Measurements from ENCODE around the gene RERE.

Gene RERE

GRCh38 chr1:8684590-8684989 is 132.8 kb downstream of the RERE start:
- no peak for DNase-seq

GRCh38 chr1:8682573-8682972 is 134.9 kb downstream of the RERE start:
- no peak for DNase-seq

DNA sequence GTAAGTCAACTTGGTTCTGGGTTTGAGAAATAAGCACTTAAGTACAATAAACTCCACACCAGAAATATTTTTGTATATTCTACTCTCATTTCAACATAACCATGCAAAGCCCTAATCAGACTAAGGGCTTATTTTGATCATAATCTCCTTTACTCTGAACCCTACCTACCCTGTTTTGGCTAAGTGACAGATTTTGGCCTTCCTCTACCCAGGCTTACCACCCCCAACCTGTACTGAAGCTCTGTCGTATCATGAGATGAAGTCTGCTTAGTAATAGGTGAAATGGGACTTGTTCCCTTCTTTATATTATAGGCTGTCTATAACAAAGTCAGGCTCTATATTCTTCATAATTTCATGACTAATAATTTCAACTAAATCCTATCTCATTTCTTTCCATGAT is 135.5 kb downstream of the RERE start:
- DNase-seq = no peak

DNA sequence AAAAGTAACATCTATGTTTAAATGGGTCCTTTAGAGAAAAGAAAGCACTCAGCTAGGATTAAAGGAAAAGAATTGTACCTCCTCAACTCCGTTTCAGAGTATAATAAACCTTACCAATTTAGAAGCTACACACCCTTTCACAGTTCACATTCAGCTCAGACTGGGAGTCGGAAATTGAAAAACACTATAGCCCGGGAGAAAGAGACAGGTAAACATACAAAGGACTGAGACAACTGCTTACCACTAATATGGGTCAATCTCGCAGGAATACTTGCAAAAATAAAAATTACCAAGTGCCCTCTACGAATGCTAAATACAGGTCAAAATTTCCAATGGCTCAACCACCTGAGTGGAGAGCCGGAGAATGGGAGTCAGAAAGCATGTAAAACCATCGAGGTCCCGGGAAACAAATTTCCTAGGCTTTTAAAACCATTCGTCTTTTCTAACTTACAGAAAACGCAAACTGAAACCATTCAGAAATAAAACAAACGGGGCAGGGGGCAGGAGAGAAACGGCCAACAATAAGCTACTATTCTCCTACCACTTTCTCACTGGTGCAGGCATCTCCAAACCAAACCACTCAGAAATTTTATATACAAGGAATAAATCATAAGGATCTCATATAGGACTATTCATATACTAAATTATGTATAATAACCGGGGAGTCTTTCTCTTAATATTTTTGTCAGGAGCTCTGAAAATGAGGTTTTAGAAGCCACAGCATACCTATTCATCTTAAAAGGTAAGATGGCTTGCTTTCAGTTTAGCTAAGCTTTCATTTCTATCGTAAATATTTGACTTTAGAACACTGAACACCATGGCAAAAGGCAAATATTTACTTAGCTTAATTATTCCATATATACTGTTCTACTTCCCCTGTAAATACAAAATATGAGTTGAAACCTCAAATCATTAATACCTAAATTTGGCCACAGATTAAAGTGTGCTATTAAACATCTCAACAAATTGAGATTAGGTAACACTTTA is 136.5 kb downstream of the RERE start:
- DNase-seq = no peak

DNA sequence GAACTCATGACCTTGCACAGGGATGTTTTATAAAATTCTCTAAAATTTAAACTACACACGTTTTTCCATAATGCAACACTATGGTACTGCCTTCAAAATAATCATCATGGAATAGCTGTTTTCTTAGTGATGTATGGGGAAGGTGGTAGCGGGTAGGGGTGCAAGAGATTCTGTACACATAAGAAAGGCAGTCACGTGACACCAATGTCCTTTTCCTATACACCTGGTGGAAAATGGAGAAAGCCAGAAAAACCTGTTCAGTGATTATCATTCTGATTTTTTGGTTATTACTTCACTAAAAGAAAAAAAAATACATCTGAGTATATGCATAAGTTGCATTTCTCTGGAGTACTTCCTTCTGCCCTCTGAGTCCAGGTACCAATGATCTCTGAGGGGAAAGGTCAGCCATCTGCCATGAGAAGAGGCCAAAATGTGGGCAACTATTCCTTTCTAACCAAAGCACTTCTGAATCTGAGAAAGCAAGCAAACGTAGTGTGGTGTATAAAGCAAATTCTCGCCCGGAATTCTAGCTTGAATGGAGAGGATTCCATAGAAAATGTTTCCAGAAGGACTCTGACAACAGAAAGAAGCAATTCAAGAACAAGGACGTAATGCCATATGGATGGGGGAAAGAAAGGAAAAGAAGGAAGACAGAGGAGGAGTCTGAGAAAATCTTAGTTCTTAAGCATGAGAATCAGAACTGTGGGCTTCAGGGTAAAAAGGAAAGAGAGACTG is 137.3 kb downstream of the RERE start:
- DNase-seq = no peak

DNA sequence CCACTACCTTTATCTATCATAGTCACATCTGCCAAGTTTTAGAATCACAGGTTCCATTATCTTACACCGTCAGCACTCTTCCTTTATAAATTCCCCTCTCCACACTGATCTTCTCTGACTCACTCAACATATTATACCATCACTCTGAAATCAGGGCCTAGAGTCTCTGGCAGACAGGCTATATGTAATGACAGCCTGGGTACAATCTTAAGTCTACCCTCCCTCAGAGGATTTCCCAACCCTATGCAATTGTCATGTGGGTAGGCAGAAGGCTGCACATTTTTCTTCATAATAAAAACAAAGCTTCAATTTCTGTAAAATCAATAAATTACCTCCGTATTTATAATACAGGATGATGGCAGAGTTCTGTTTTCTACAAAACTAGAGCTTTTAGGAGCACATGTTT is 138.0 kb downstream of the RERE start:
- no peak for DNase-seq

DNA sequence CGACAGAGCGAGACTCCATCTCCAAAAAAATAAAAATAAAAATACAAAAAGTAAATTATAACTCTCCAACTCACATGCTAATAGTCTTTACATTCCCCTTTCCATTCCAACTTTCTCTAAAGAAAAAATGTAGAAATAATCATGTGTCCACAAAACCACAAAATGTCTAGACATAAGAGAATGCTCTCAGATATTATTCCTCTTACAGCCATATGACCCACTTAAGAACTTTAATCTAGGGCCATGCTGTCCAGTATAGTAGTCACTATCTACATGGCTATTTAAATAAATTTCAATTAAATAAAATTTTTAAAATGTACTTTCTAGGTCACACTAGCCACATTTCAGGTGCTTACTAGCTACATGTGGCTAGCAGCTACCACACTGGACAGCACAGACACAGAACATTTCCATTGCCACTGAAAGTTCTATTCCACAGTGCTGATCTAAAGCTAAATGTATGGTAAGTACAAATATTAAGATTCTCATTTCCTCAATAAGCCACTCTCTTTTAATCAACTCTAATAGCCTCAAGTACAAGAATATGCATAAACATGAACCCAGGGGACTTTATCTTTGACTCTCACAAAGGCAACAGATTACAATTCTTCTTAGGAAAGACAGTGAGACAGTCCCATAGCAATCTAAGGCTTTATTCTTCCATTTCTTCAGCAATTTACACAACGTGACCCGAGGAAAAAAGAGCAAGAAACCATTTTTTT is 138.6 kb downstream of the RERE start:
- DNase-seq = no peak

GRCh38 chr1:8677782-8678181 is 139.7 kb downstream of the RERE start:
- no peak for DNase-seq

- DNase-seq = no peak
Measured at GRCh38 chr1:8676813-8677212, 140.6 kb downstream of the RERE start.

DNA sequence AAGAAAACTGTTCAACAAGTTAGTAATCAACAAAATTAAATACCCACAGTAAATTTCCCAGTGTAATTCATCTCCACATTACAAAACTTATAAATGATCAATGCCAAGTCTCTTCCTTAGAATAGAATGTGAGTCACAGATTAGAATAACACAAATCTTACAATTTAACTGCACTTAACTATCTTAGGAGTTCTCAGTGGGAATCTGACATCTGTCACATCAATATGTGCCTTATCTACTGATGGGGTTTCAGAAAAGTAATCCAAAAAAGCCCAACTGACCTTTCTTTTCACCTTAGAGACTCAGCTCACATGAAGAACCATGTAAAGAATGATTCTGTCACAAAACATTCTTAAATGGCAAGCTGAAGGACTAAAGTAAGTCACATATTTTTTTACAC is 141.4 kb downstream of the RERE start:
- no peak for DNase-seq

- no peak for DNase-seq
Measured at GRCh38 chr1:8674912-8675311, 142.5 kb downstream of the RERE start.

DNA sequence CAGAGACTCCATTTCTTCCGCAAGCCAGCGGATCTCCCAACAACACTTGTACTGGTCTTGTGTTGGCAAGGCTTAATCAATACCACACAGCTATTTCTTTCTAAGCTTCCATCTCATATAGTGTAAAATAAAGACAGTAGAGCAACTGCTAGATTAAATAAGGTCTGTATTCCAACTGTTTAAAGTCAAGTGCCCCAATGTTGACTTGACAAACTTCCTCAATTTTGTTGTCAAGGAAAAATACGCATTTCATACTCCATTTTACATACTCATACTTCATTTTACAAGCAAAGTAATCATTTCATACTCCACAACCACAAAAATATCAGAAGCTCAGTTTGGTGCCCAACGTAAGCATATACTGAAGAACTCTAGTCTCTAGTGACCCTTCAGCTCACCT is 143.0 kb downstream of the RERE start:
- DNase-seq = no peak

DNA sequence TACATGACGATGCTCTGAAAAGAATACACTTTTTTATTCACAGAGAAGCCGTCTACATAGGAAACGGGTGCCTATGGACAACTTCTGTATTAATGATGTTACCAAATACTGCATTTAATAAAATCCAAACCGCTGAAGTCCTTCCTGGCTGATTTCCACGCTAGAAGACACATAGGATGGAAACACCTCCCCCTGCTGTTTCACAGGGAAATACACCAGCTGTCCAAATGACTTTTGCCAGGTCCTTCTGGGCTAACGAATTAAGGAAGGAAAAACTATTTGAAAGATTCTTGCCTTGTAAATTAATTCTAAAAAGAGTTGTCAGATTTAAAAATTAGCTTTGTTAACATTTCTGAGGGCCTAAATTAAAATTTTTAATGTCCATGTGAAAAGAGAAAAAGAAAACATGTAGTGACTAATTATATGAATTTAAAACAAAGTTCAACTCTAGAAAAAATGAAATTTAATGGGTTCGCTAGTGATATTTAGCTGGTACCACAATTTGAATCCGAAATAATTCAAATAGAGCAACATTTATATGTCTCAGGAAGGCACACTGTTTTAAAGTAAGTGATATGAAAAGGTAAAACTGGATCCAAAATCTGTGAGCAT is 146.0 kb downstream of the RERE start:
- DNase-seq = peak; percentile 55

GRCh38 chr1:8670371-8670818 is 147.0 kb downstream of the RERE start:
- DNase-seq = no peak

DNA sequence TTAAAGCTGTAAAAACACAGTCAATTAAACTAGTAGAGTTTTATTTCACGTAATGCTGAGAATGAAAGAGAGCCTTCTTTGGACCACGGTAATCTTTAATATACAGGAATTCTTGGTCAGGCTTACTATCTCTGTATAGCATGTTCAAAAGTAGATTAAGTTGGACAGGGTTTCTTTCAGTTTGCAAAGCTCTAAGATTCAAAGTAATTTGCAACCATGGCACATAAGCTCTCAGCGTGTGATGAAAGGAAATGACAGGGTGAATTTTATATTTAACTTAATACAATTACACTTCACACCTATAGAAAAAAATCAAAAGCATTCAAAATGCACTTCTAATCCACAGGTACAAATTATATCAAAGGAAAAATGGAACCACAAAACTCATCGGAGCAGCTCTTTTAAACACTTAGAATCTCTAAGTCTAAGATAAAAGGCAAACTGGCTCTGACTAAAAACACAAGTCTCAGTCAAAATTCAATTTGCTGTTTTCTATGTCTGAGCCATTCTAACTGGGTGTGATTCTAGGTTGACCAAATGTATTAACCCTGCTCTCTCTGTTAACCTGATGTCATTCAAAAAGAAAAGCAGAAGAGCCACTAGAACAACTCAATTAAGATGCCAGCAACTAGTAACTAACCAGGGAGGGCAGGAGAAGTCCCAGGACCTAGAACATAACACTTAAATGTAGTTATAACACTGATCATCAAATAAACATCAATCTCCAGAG is 147.7 kb downstream of the RERE start:
- no peak for DNase-seq

DNA sequence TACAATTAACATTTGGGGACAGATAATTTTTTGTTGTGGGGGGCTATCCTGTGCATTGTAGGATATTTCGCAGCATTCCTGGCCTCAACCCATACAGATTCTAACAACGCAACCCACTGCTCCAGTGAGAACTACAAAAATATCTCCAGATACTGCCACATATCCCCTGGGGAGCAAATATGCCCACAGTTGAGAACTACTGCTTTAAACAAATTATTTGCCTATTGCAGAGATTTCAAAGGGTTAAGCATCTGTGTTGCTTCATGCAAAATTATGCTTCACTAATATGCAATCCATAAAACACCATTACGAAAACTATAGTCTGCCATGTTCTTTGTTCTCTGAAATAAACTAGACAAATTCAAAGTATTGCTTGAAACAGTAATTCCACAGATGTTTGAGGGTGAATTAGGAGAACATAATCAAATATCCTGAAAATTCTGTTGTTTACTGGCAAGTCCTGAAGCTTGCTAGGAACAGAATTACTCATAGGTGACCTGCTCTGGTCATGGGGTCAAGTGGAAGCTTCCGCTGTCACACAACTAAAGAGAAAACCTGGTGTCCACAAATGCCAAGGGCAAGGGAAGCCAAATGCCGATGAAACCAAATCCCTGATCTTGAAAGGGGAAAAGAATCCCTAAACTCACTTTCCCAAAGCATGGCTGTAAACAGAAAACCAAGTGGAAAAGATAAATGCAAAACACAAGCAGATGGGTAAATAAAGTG is 149.4 kb downstream of the RERE start:
- DNase-seq = no peak

DNA sequence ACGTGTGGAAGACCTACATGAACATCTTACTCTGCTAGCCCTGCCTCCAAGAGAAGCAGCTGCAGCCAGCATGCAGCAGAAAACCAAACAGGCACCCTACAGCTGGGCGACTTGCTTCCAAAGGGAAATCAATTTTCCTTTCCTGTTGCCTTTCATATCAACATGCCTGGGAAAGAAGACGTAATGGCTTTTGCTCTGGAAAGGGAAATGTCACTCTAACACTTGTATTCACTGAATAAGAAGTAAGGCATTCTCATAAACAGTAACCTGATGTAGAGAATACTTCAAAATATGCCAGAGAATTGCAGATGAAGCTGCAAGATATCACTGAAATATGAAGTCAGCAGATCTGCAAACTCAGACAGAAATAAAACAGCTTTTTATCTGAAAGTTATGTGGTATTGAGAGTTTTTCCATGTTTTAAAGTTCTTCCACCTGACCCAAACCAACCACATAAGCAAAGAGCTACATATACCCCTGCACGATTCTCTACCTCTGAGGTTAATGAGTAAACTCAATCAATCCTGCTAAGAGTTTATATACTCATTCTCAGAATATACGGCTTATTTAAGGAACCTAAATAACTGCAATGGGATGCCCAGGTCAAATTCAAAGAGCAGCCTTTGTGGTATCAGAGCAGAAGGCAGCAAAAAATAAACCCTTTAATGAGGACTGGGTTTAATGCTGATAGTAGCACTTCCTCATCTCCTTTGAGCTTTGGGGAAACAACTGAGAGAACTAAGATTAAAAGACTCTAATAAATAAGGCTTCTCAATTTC is 150.9 kb downstream of the RERE start:
- DNase-seq = peak; percentile 32

GRCh38 chr1:8665833-8666232 is 151.6 kb downstream of the RERE start:
- DNase-seq = no peak

GRCh38 chr1:8664887-8665286 is 152.6 kb downstream of the RERE start:
- DNase-seq = no peak

DNA sequence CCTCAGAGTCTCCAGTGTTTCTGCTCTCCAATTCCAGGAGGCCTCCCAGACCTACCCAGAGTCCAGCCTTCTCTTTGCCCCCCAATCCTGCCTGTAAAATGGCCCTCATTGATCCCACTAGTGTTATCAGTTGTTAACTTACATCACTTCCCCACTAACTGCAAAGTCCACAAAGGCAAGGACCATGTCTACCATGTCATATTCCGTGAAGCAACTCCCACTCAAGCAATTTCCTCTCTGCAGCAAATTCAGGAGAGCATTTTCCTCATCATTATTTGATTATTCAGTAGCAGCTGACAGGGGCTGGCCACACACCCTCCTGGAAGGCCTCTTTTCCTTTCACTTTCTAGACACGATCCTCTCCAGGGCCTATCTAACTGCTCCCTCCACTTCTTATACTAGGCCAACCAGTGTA is 153.5 kb downstream of the RERE start:
- no peak for DNase-seq
